KMS-11 (cell line): ENCODE data around the gene ANKRD33B.

Source experiments
- H2AFZ ChIP-seq: fragments of 200-600 bp; sonication (generic); 2 replicates; pipeline ENCODE4 v1.6.1; 2016; ENCODE audit warnings: antibody characterized with exemption, mixed run types, low read depth
- H3K27ac ChIP-seq: fragments of 200-600 bp; sonication (generic); 2 replicates; pipeline ENCODE4 v1.6.1; 2016; ENCODE audit warnings: mild to moderate bottlenecking, mixed run types
- H3K27me3 ChIP-seq: fragments of 200-600 bp; sonication (generic); 2 replicates; pipeline ENCODE4 v1.6.1; 2017; ENCODE audit warnings: mild to moderate bottlenecking, low read depth, mixed run types, moderate library complexity; ENCODE audit not compliant: insufficient read depth
- H3K36me3 ChIP-seq: fragments of 200-600 bp; sonication (generic); 2 replicates; pipeline ENCODE4 v1.6.1; 2017; ENCODE audit warnings: mild to moderate bottlenecking, mixed run types; ENCODE audit not compliant: insufficient read depth
- H3K4me1 ChIP-seq: fragments of 200-600 bp; sonication (generic); 2 replicates; pipeline ENCODE4 v1.6.1; 2016; ENCODE audit warnings: mild to moderate bottlenecking, low read depth, mixed run types; ENCODE audit not compliant: poor library complexity, severe bottlenecking
- H3K4me2 ChIP-seq: fragments of 200-600 bp; sonication (generic); 2 replicates; pipeline ENCODE4 v1.7.0; 2016; ENCODE audit warnings: mild to moderate bottlenecking, mixed run types
- H3K4me3 ChIP-seq: fragments of 200-600 bp; sonication (generic); IDR thresholded peaks from 2 replicates; pipeline ENCODE4 v1.6.1; 2017; ENCODE audit warnings: low read depth, low read length, mixed read lengths; ENCODE audit not compliant: insufficient read depth
- H3K79me2 ChIP-seq: fragments of 200-600 bp; sonication (generic); 2 replicates; pipeline ENCODE4 v1.6.1; 2016; ENCODE audit warnings: low read depth, mixed run types; ENCODE audit not compliant: insufficient read depth
- H3K9ac ChIP-seq: fragments of 200-600 bp; sonication (generic); 2 replicates; pipeline ENCODE4 v1.6.1; 2016; ENCODE audit warnings: mild to moderate bottlenecking, mixed run types
- H4K20me1 ChIP-seq: fragments of 200-600 bp; sonication (generic); 2 replicates; pipeline ENCODE4 v1.6.1; 2016; ENCODE audit warnings: mild to moderate bottlenecking, mixed run types; ENCODE audit not compliant: insufficient read depth
- CTCF ChIP-seq: fragments of 200-600 bp; sonication (generic); conservative IDR thresholded peaks from 2 replicates; pipeline ENCODE4 v1.6.1; 2017; ENCODE audit warnings: low read depth, mild to moderate bottlenecking, antibody characterized with exemption, low read length, moderate library complexity, mixed read lengths

The ANKRD33B gene

GRCh38 chr5:10672146-10673016, 108.5 kb downstream of the ANKRD33B start:
- Histone ChIP-seq H3K4me1 (no peaks in the 10 kb centered on the region), H3K27me3 (no peaks in the 10 kb centered on the region), H3K36me3 (no peaks in the 10 kb centered on the region), H3K27ac (no peak overlapping the region), H3K9ac (no peak overlapping the region), H4K20me1 (no peaks in the 10 kb centered on the region), H3K79me2 (no peaks in the 10 kb centered on the region), H3K4me3 (no peak overlapping the region), H3K4me2 (no peak overlapping the region), H2AFZ (no peak overlapping the region)
- no peak for TF ChIP-seq CTCF

GRCh38 chr5:10673017-10673389, 109.1 kb downstream of the ANKRD33B start:
- H3K79me2 ChIP-seq = no peaks in the 10 kb centered on the region
- no peaks in the 10 kb centered on the region for H3K4me1 ChIP-seq

GRCh38 chr5:10673407-10673806, 109.5 kb downstream of the ANKRD33B start:
- H3K4me1 ChIP-seq = no peaks in the 10 kb centered on the region
- H3K4me3 ChIP-seq = no peak overlapping the region
- no peaks in the 10 kb centered on the region for H3K36me3 ChIP-seq
- no peaks in the 10 kb centered on the region for H3K79me2 ChIP-seq
- H3K27me3 ChIP-seq = no peaks in the 10 kb centered on the region
- no peak overlapping the region for H3K4me2 ChIP-seq
- no peak overlapping the region for H3K9ac ChIP-seq
- H4K20me1 ChIP-seq = no peaks in the 10 kb centered on the region
- TF ChIP-seq CTCF = no peak
- H2AFZ ChIP-seq = no peak overlapping the region
- no peak overlapping the region for H3K27ac ChIP-seq

More at GRCh38 chr5:10673017-10673389, 109.1 kb downstream of the ANKRD33B start:
- Histone ChIP-seq H3K27ac (no peak overlapping the region), H4K20me1 (no peaks in the 10 kb centered on the region), H3K4me3 (no peak overlapping the region), H3K27me3 (no peaks in the 10 kb centered on the region), H3K9ac (no peak overlapping the region), H3K4me2 (no peak overlapping the region), H3K36me3 (no peaks in the 10 kb centered on the region), H2AFZ (no peak overlapping the region)
- no peak for TF ChIP-seq CTCF

- Histone ChIP-seq H3K79me2 (no peaks in the 10 kb centered on the region), H3K4me1 (no peaks in the 10 kb centered on the region), H3K4me2 (no peak overlapping the region), H4K20me1 (no peaks in the 10 kb centered on the region), H3K36me3 (no peaks in the 10 kb centered on the region), H3K27ac (no peak overlapping the region), H2AFZ (no peak overlapping the region), H3K4me3 (no peak overlapping the region), H3K27me3 (no peaks in the 10 kb centered on the region), H3K9ac (no peak overlapping the region)
- no peak for TF ChIP-seq CTCF
Measured at GRCh38 chr5:10674096-10674495, 110.2 kb downstream of the ANKRD33B start.
